ENCODE data around the gene ABCC12. TPM values are rescaled to one million over a fixed set of nuclear protein-coding genes. Genes with fewer than 3 reads are reported as not detected.

Gene ABCC12
- total RNA-seq, 1 donor from 2014 or later, result not detected

GRCh38 chr16:48117217-48118105, 38.3 kb downstream of the ABCC12 start:
- Histone ChIP-seq H3K27ac (replicated peaks) (no peak overlapping the region), H3K4me1 (peaks cover 14% of the 10 kb centered on the region), H3K36me3 (no peaks in the 10 kb centered on the region), H3K9me3 (replicated peaks) (no peaks in the 10 kb centered on the region), H3K27me3 (ENCODE audit: low read depth) (no peaks in the 10 kb centered on the region), H3K4me3 (no peak overlapping the region)
- intact Hi-C loops (cut with micrococcal nuclease), result no loop called here
- peak; percentile 68 for TF ChIP-seq CTCF (IDR thresholded peaks at IDR 0.05; ENCODE audit: borderline replicate concordance)
- DNase-seq, result peak; percentile 26

- peaks cover 19% of the 10 kb centered on the region for H3K4me1 ChIP-seq
- DNase-seq, result no peak
These were observed 40.5 kb downstream of the ABCC12 start for GRCh38 chr16:48115299-48115698.

GRCh38 chr16:48114410-48114809, 41.4 kb downstream of the ABCC12 start:
- intact Hi-C loops (cut with micrococcal nuclease), result no loop called here
- no peak overlapping the region for H3K4me3 ChIP-seq

More at GRCh38 chr16:48115299-48115698, 40.5 kb downstream of the ABCC12 start:
- TF ChIP-seq CTCF (IDR thresholded peaks at IDR 0.05; ENCODE audit: borderline replicate concordance), result no peak
- no peak overlapping the region for H3K27ac ChIP-seq (replicated peaks)
- no peaks in the 10 kb centered on the region for H3K9me3 ChIP-seq (replicated peaks)
- no peaks in the 10 kb centered on the region for H3K27me3 ChIP-seq (ENCODE audit: low read depth)
- H3K4me3 ChIP-seq, result no peak overlapping the region
- intact Hi-C loops (cut with micrococcal nuclease), result no loop called here
- H3K36me3 ChIP-seq, result no peaks in the 10 kb centered on the region

GRCh38 chr16:48113471-48113870, 42.3 kb downstream of the ABCC12 start:
- intact Hi-C loops (cut with micrococcal nuclease), result no loop called here
- no peak overlapping the region for H3K4me3 ChIP-seq
- no peak for TF ChIP-seq CTCF (IDR thresholded peaks at IDR 0.05; ENCODE audit: borderline replicate concordance)
- H3K36me3 ChIP-seq, result no peaks in the 10 kb centered on the region
- H3K9me3 ChIP-seq (replicated peaks), result no peaks in the 10 kb centered on the region
- no peak overlapping the region for H3K27ac ChIP-seq (replicated peaks)
- no peaks in the 10 kb centered on the region for H3K27me3 ChIP-seq (ENCODE audit: low read depth)
- DNase-seq, result no peak
- H3K4me1 ChIP-seq, result peaks cover 19% of the 10 kb centered on the region

More at GRCh38 chr16:48114410-48114809, 41.4 kb downstream of the ABCC12 start:
- DNase-seq, result no peak
- Histone ChIP-seq H3K9me3 (replicated peaks) (no peaks in the 10 kb centered on the region), H3K4me1 (peaks cover 19% of the 10 kb centered on the region), H3K27me3 (ENCODE audit: low read depth) (no peaks in the 10 kb centered on the region), H3K27ac (replicated peaks) (no peak overlapping the region), H3K36me3 (no peaks in the 10 kb centered on the region)
- TF ChIP-seq CTCF (IDR thresholded peaks at IDR 0.05; ENCODE audit: borderline replicate concordance), result no peak

- no peaks in the 10 kb centered on the region for H3K27me3 ChIP-seq (ENCODE audit: low read depth)
- TF ChIP-seq CTCF (IDR thresholded peaks at IDR 0.05; ENCODE audit: borderline replicate concordance), result no peak
- H3K27ac ChIP-seq (replicated peaks), result no peak overlapping the region
- H3K36me3 ChIP-seq, result no peaks in the 10 kb centered on the region
- peaks cover 19% of the 10 kb centered on the region for H3K4me1 ChIP-seq
- H3K9me3 ChIP-seq (replicated peaks), result no peaks in the 10 kb centered on the region
- intact Hi-C loops (cut with micrococcal nuclease), result no loop called here
- H3K4me3 ChIP-seq, result no peak overlapping the region
- DNase-seq, result peak; percentile 43
These were observed 42.8 kb downstream of the ABCC12 start for GRCh38 chr16:48113001-48113400.

Data from left ventricle myocardium inferior (tissue), 1 donor.